KMS-11 (cell line): ENCODE measurements around the gene OR9A2.

Experiments used
- H2AFZ ChIP-seq: fragments of 200-600 bp; sonication (generic); 2 replicates; pipeline ENCODE4 v1.6.1; 2016; ENCODE audit warnings: antibody characterized with exemption, mixed run types, low read depth
- H3K27ac ChIP-seq: fragments of 200-600 bp; sonication (generic); 2 replicates; pipeline ENCODE4 v1.6.1; 2016; ENCODE audit warnings: mild to moderate bottlenecking, mixed run types
- H3K27me3 ChIP-seq: fragments of 200-600 bp; sonication (generic); 2 replicates; pipeline ENCODE4 v1.6.1; 2017; ENCODE audit warnings: mild to moderate bottlenecking, low read depth, mixed run types, moderate library complexity; ENCODE audit not compliant: insufficient read depth
- H3K36me3 ChIP-seq: fragments of 200-600 bp; sonication (generic); 2 replicates; pipeline ENCODE4 v1.6.1; 2017; ENCODE audit warnings: mild to moderate bottlenecking, mixed run types; ENCODE audit not compliant: insufficient read depth
- H3K4me1 ChIP-seq: fragments of 200-600 bp; sonication (generic); 2 replicates; pipeline ENCODE4 v1.6.1; 2016; ENCODE audit warnings: mild to moderate bottlenecking, low read depth, mixed run types; ENCODE audit not compliant: poor library complexity, severe bottlenecking
- H3K4me2 ChIP-seq: fragments of 200-600 bp; sonication (generic); 2 replicates; pipeline ENCODE4 v1.7.0; 2016; ENCODE audit warnings: mild to moderate bottlenecking, mixed run types
- H3K4me3 ChIP-seq: fragments of 200-600 bp; sonication (generic); IDR thresholded peaks from 2 replicates; pipeline ENCODE4 v1.6.1; 2017; ENCODE audit warnings: low read depth, low read length, mixed read lengths; ENCODE audit not compliant: insufficient read depth
- H3K79me2 ChIP-seq: fragments of 200-600 bp; sonication (generic); 2 replicates; pipeline ENCODE4 v1.6.1; 2016; ENCODE audit warnings: low read depth, mixed run types; ENCODE audit not compliant: insufficient read depth
- H3K9ac ChIP-seq: fragments of 200-600 bp; sonication (generic); 2 replicates; pipeline ENCODE4 v1.6.1; 2016; ENCODE audit warnings: mild to moderate bottlenecking, mixed run types
- H4K20me1 ChIP-seq: fragments of 200-600 bp; sonication (generic); 2 replicates; pipeline ENCODE4 v1.6.1; 2016; ENCODE audit warnings: mild to moderate bottlenecking, mixed run types; ENCODE audit not compliant: insufficient read depth
- CTCF ChIP-seq: fragments of 200-600 bp; sonication (generic); conservative IDR thresholded peaks from 2 replicates; pipeline ENCODE4 v1.6.1; 2017; ENCODE audit warnings: low read depth, mild to moderate bottlenecking, antibody characterized with exemption, low read length, moderate library complexity, mixed read lengths

OR9A2 gene

DNA sequence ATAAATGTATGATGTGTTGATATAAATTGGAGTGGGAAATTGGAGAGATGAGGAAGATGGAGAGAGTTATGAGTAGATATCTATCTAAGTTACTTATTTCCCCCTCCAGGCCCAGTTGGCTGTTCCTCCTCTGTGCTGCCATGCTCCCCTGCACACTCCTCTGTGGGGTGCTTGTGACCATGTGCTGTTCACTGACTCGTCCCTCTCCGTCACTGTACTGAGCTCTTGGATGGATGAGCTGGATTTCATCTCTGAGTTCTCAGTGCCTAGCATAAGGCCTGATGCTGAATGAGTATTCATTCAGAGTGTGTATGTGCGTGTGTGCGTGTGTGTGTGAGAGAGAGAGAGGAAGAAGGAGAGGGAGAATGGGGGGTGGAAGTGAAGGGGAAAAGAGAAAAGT, 14.5 kb downstream of the OR9A2 start:
- no peak overlapping the region for H3K4me2 ChIP-seq
- no peaks in the 10 kb centered on the region for H3K36me3 ChIP-seq
- H4K20me1 ChIP-seq, result no peaks in the 10 kb centered on the region
- H2AFZ ChIP-seq, result no peak overlapping the region
- H3K4me1 ChIP-seq, result no peaks in the 10 kb centered on the region
- H3K79me2 ChIP-seq, result no peaks in the 10 kb centered on the region
- no peaks in the 10 kb centered on the region for H3K27me3 ChIP-seq
- no peak overlapping the region for H3K9ac ChIP-seq
- no peak overlapping the region for H3K4me3 ChIP-seq
- H3K27ac ChIP-seq, result no peak overlapping the region
- no peak for TF ChIP-seq CTCF

DNA sequence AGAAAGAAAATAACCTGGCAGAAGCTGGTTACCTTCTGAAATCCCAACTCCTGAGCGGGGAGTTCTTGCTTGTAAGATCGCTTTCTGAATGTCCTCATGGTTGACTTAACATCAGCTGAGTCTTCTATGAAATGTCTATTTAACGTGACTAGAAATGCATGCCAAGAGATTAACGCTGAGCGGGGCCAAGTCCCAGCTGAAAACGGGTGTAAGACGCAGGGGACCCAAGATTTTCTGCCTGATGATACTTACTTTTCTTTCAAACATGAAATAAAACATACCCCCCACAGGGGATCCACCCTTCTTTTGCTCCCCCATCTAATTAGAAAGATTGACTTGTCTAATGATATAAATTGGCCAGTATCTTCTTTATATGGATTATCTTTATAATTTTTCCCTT, 14.9 kb downstream of the OR9A2 start:
- no peak overlapping the region for H3K4me2 ChIP-seq
- H3K79me2 ChIP-seq, result no peaks in the 10 kb centered on the region
- H3K4me1 ChIP-seq, result no peaks in the 10 kb centered on the region
- H3K36me3 ChIP-seq, result no peaks in the 10 kb centered on the region
- TF ChIP-seq CTCF, result no peak
- no peaks in the 10 kb centered on the region for H4K20me1 ChIP-seq
- H3K4me3 ChIP-seq, result no peak overlapping the region
- no peak overlapping the region for H3K9ac ChIP-seq
- H2AFZ ChIP-seq, result no peak overlapping the region
- H3K27me3 ChIP-seq, result no peaks in the 10 kb centered on the region
- H3K27ac ChIP-seq, result no peak overlapping the region

- peak; percentile 99 for TF ChIP-seq CTCF
- Histone ChIP-seq H3K36me3 (no peaks in the 10 kb centered on the region), H3K27ac (no peak overlapping the region), H3K4me3 (no peak overlapping the region), H3K4me2 (no peak overlapping the region), H2AFZ (no peak overlapping the region), H3K79me2 (no peaks in the 10 kb centered on the region), H3K27me3 (no peaks in the 10 kb centered on the region), H3K9ac (no peak overlapping the region), H3K4me1 (peaks cover under 1% of the 10 kb centered on the region), H4K20me1 (no peaks in the 10 kb centered on the region)
Measured at GRCh38 chr7:143008007-143008901, 18.7 kb downstream of the OR9A2 start.

GRCh38 chr7:143005632-143006260, 21.2 kb downstream of the OR9A2 start:
- Histone ChIP-seq H3K4me3 (no peak overlapping the region), H3K36me3 (no peaks in the 10 kb centered on the region), H3K27me3 (no peaks in the 10 kb centered on the region), H2AFZ (no peak overlapping the region), H3K4me1 (peaks cover 4% of the 10 kb centered on the region), H3K9ac (no peak overlapping the region), H3K27ac (no peak overlapping the region), H3K4me2 (no peak overlapping the region), H3K79me2 (no peaks in the 10 kb centered on the region), H4K20me1 (no peaks in the 10 kb centered on the region)
- no peak for TF ChIP-seq CTCF
